Hepatocyte (in vitro differentiated cells): Measurements from ENCODE around the gene DOC2A. TPM values are rescaled to one million over a fixed set of nuclear protein-coding genes. Genes with fewer than 3 reads are reported as not detected.

ENCODE experiments used
- DNase-seq: peaks from one replicate; pipeline ENCODE4 v3.0.0-alpha.2; 2016; ENCODE audit warnings: low spot score
- H2AFZ ChIP-seq: fragments of 200-600 bp; sonication (generic); 2 replicates; pipeline ENCODE4 v1.6.0; 2016; ENCODE audit warnings: antibody characterized with exemption, mild to moderate bottlenecking
- H3K27ac ChIP-seq: fragments of 200-600 bp; sonication (generic); 2 replicates; pipeline ENCODE4 v1.5.1; 2016; ENCODE audit warnings: mild to moderate bottlenecking
- H3K27me3 ChIP-seq: fragments of 200-600 bp; sonication (generic); 2 replicates; pipeline ENCODE4 v1.6.1; 2016
- H3K36me3 ChIP-seq: fragments of 200-600 bp; sonication (generic); replicated peaks from 2 replicates; pipeline ENCODE4 v1.5.1; 2016; ENCODE audit warnings: low read depth; ENCODE audit not compliant: insufficient read depth
- H3K4me1 ChIP-seq: fragments of 200-600 bp; sonication (generic); 2 replicates; pipeline ENCODE4 v1.5.1; 2016; ENCODE audit warnings: mild to moderate bottlenecking, moderate library complexity; ENCODE audit not compliant: insufficient read depth
- H3K4me2 ChIP-seq: fragments of 200-600 bp; sonication (generic); 2 replicates; pipeline ENCODE4 v1.6.0; 2016
- H3K4me3 ChIP-seq: fragments of 200-600 bp; sonication (generic); 2 replicates; pipeline ENCODE4 v1.5.1; 2016; ENCODE audit warnings: mild to moderate bottlenecking
- H3K79me2 ChIP-seq: fragments of 200-600 bp; sonication (generic); 2 replicates; pipeline ENCODE4 v1.6.0; 2017; ENCODE audit warnings: mild to moderate bottlenecking
- H3K9me2 ChIP-seq: fragments of 200-600 bp; sonication (generic); replicated peaks from 2 replicates; pipeline ENCODE4 v1.6.0; 2017; ENCODE audit warnings: mild to moderate bottlenecking; ENCODE audit not compliant: insufficient read depth
- H3K9me3 ChIP-seq: fragments of 200-600 bp; sonication (generic); 2 replicates; pipeline ENCODE4 v1.5.1; 2016; ENCODE audit warnings: low read depth, mild to moderate bottlenecking
- H4K20me1 ChIP-seq: fragments of 200-600 bp; sonication (generic); 2 replicates; pipeline ENCODE4 v1.6.0; 2016; ENCODE audit warnings: mild to moderate bottlenecking; ENCODE audit not compliant: insufficient read depth, poor library complexity, severe bottlenecking
- CTCF ChIP-seq: fragments of 200-600 bp; sonication (generic); IDR thresholded peaks from 2 replicates; pipeline ENCODE4 v1.5.1; 2016; ENCODE audit warnings: antibody characterized with exemption, mild to moderate bottlenecking; ENCODE audit not compliant: poor library complexity
- EZH2 ChIP-seq: fragments of 200-600 bp; sonication (generic); IDR thresholded peaks from 2 replicates; pipeline ENCODE4 v1.6.1; 2016; ENCODE audit warnings: antibody characterized with exemption, mild to moderate bottlenecking, borderline replicate concordance
- EZH2phosphoT487 ChIP-seq: fragments of 200-600 bp; sonication (generic); IDR thresholded peaks from one replicate; pipeline ENCODE4 v1.6.1; 2018; ENCODE audit warnings: antibody characterized with exemption, mild to moderate bottlenecking, low read depth, moderate library complexity; ENCODE audit not compliant: unreplicated experiment, severe bottlenecking
- WGBS: methylation state at CpG from one replicate; pipeline ENCODE4 v1.1.6; 2016; ENCODE audit warnings: low lambda C conversion rate; ENCODE audit errors: missing lambda C conversion rate; 5-methylcytosine and 5-hydroxymethylcytosine counted together
- polyA plus RNA-seq: library from polyadenylated mRNA; unstranded; fragments of >200 nt; fragmentation: Nextera tagmentation; extraction: Ambion mirVana; gene quantifications from 2 replicates; pipeline ENCODE4 v1.2.1, GENCODE V29; 2016
- total RNA-seq: library from RNA; depleted of rRNA; stranded (reverse); fragments of >200 nt; gene quantifications from 2 replicates; pipeline ENCODE4 v1.2.3, GENCODE V29; 2014

Gene DOC2A
- total and polyA plus RNA-seq, 2 experiments from 2014 or later: 6.9 to 13.0 TPM

- H3K4me3 ChIP-seq: no peak overlapping the region
- no peaks in the 10 kb centered on the region for H4K20me1 ChIP-seq
- DNase-seq: no peak
- TF ChIP-seq CTCF: no peak
- no peak for TF ChIP-seq EZH2
- TF ChIP-seq EZH2phosphoT487: no peak
- WGBS: 97% methylated on average over 26 of the region's 28 CpGs
- no peak overlapping the region for H3K4me2 ChIP-seq
- H3K79me2 ChIP-seq: no peaks in the 10 kb centered on the region
- no peaks in the 10 kb centered on the region for H3K27me3 ChIP-seq
- no peak overlapping the region for H3K27ac ChIP-seq
- H3K4me1 ChIP-seq: no peaks in the 10 kb centered on the region
- no peaks in the 10 kb centered on the region for H3K9me3 ChIP-seq
- no peaks in the 10 kb centered on the region for H3K9me2 ChIP-seq
- no peak overlapping the region for H2AFZ ChIP-seq
- H3K36me3 ChIP-seq: no peaks in the 10 kb centered on the region
These were observed 25.5 kb downstream of the DOC2A start for GRCh38 chr16:29985271-29985811.

- Histone ChIP-seq H3K36me3 (no peaks in the 10 kb centered on the region), H3K9me2 (no peaks in the 10 kb centered on the region), H3K79me2 (no peaks in the 10 kb centered on the region)
These were observed 26.1 kb downstream of the DOC2A start for GRCh38 chr16:29984764-29985147.

GRCh38 chr16:29984137-29984763 is 26.6 kb downstream of the DOC2A start:
- Histone ChIP-seq H2AFZ (no peak overlapping the region), H3K4me2 (no peak overlapping the region), H3K36me3 (no peaks in the 10 kb centered on the region), H3K9me3 (no peaks in the 10 kb centered on the region), H4K20me1 (no peaks in the 10 kb centered on the region), H3K27me3 (no peaks in the 10 kb centered on the region), H3K79me2 (no peaks in the 10 kb centered on the region), H3K27ac (no peak overlapping the region), H3K4me1 (no peaks in the 10 kb centered on the region), H3K9me2 (no peaks in the 10 kb centered on the region), H3K4me3 (no peak overlapping the region)
- no peak for DNase-seq
- WGBS: 97% methylated on average over 6 of the region's 6 CpGs
- TF ChIP-seq CTCF: no peak
- TF ChIP-seq EZH2phosphoT487: no peak
- no peak for TF ChIP-seq EZH2

More at GRCh38 chr16:29984764-29985147, 26.1 kb downstream of the DOC2A start:
- DNase-seq: no peak
- H3K4me1 ChIP-seq: no peaks in the 10 kb centered on the region
- no peak overlapping the region for H3K4me3 ChIP-seq
- 96% methylated on average over 5 of the region's 5 CpGs for WGBS
- no peak overlapping the region for H3K4me2 ChIP-seq
- H2AFZ ChIP-seq: no peak overlapping the region
- no peaks in the 10 kb centered on the region for H3K27me3 ChIP-seq
- TF ChIP-seq EZH2 (no peak), EZH2phosphoT487 (no peak), CTCF (no peak)
- H3K27ac ChIP-seq: no peak overlapping the region
- no peaks in the 10 kb centered on the region for H4K20me1 ChIP-seq
- H3K9me3 ChIP-seq: no peaks in the 10 kb centered on the region
